ENCODE measurements around the gene B3GALT5. TPM values are rescaled to one million over a fixed set of nuclear protein-coding genes. Genes with fewer than 3 reads are reported as not detected.

The B3GALT5 gene
- total RNA-seq, 2 donors from 2014 or later = 2.5 to 6.1 TPM

- Mint-ChIP-seq H3K27me3 (ENCODE audit: insufficient read depth) (peaks cover 1% of the 10 kb centered on the region), H3K4me3 (no peak overlapping the region), H3K27ac (no peak overlapping the region), H3K9me3 (no peaks in the 10 kb centered on the region), H3K36me3 (ENCODE audit: low read depth) (no peaks in the 10 kb centered on the region), H3K4me1 (peaks cover 3% of the 10 kb centered on the region)
- Histone ChIP-seq H3K27me3 (ENCODE audit: control insufficient read depth, insufficient read depth, low read length, poor library complexity, severe bottlenecking) (no peaks in the 10 kb centered on the region), H3K36me3 (ENCODE audit: control insufficient read depth, insufficient read depth, low read length) (no peaks in the 10 kb centered on the region), H3K4me1 (ENCODE audit: control insufficient read depth, insufficient read depth, low read length) (no peaks in the 10 kb centered on the region), H3K27ac (ENCODE audit: low read depth, low read length) (no peak overlapping the region), H3K9ac (ENCODE audit: extremely low read depth, low read length, poor library complexity, severe bottlenecking) (no peak overlapping the region), H3K4me3 (ENCODE audit: low read length) (no peak overlapping the region), H3K9me3 (ENCODE audit: control insufficient read depth, low read length) (no peaks in the 10 kb centered on the region)
- no peak for DNase-seq
- WGBS, 2 experiments (ENCODE audit: insufficient coverage in 1 of 2, insufficient read length in 1 of 2) = 92 to 95% methylated on average over 7 of the region's 7 CpGs
- TF ChIP-seq CTCF (conservative IDR thresholded peaks at IDR 0.05) = no peak
Measured at GRCh38 chr21:39713905-39714304, 101.2 kb downstream of the B3GALT5 start.

DNA sequence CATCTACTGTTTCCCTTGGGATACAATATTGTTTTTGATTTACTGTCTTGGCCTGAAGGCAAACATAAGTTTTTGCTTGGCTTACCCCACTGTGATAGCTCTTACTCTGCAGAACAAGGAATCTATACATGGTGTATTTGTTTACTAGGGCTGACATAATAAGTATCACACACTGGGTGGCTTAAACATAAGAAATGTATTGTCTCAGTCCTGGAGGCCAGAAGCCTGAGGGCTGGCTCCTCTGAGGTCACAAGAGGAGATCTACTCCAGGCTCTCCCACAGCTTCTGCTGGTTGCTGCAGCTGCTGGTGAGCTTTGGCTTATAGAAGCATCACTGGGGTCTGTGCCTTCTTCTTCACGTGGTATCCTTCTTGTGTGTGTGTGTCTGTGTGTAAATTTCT, 101.6 kb downstream of the B3GALT5 start:
- Histone ChIP-seq H3K9ac (ENCODE audit: extremely low read depth, low read length, poor library complexity, severe bottlenecking) (no peak overlapping the region), H3K36me3 (ENCODE audit: control insufficient read depth, insufficient read depth, low read length) (no peaks in the 10 kb centered on the region), H3K9me3 (ENCODE audit: control insufficient read depth, low read length) (no peaks in the 10 kb centered on the region), H3K27me3 (ENCODE audit: control insufficient read depth, insufficient read depth, low read length, poor library complexity, severe bottlenecking) (no peaks in the 10 kb centered on the region), H3K4me1 (ENCODE audit: control insufficient read depth, insufficient read depth, low read length) (no peaks in the 10 kb centered on the region), H3K4me3 (ENCODE audit: low read length) (no peak overlapping the region), H3K27ac (ENCODE audit: low read depth, low read length) (no peak overlapping the region)
- DNase-seq = no peak
- Mint-ChIP-seq H3K9me3 (no peaks in the 10 kb centered on the region), H3K36me3 (ENCODE audit: low read depth) (no peaks in the 10 kb centered on the region), H3K4me1 (peaks cover under 1% of the 10 kb centered on the region), H3K27ac (no peak overlapping the region), H3K4me3 (no peak overlapping the region), H3K27me3 (ENCODE audit: insufficient read depth) (peaks cover 1% of the 10 kb centered on the region)
- no peak for TF ChIP-seq CTCF (conservative IDR thresholded peaks at IDR 0.05)
- WGBS, 2 experiments (ENCODE audit: insufficient coverage in 1 of 2, insufficient read length in 1 of 2) = 75% methylated on average over 1 of the region's 1 CpG; no CpG with 5 or more reads in 1 of the 2 experiments

GRCh38 chr21:39715804-39716397, 103.2 kb downstream of the B3GALT5 start:
- peak; percentile 88 for TF ChIP-seq CTCF (conservative IDR thresholded peaks at IDR 0.05)
- Mint-ChIP-seq H3K27ac (no peak overlapping the region), H3K4me1 (no peaks in the 10 kb centered on the region), H3K9me3 (no peaks in the 10 kb centered on the region), H3K4me3 (no peak overlapping the region), H3K36me3 (ENCODE audit: low read depth) (no peaks in the 10 kb centered on the region), H3K27me3 (ENCODE audit: insufficient read depth) (peaks cover 1% of the 10 kb centered on the region)
- H3K27me3 ChIP-seq (ENCODE audit: control insufficient read depth, insufficient read depth, low read length, poor library complexity, severe bottlenecking) = no peaks in the 10 kb centered on the region
- no peaks in the 10 kb centered on the region for H3K9me3 ChIP-seq (ENCODE audit: control insufficient read depth, low read length)
- no peak overlapping the region for H3K9ac ChIP-seq (ENCODE audit: extremely low read depth, low read length, poor library complexity, severe bottlenecking)
- no peaks in the 10 kb centered on the region for H3K36me3 ChIP-seq (ENCODE audit: control insufficient read depth, insufficient read depth, low read length)
- WGBS, 2 experiments (ENCODE audit: insufficient coverage in 1 of 2, insufficient read length in 1 of 2) = 47% methylated on average over 9 of the region's 10 CpGs; no CpG with 5 or more reads in 1 of the 2 experiments
- H3K27ac ChIP-seq (ENCODE audit: low read depth, low read length) = no peak overlapping the region
- H3K4me1 ChIP-seq (ENCODE audit: control insufficient read depth, insufficient read depth, low read length) = no peaks in the 10 kb centered on the region
- peak; percentile 76 for DNase-seq
- no peak overlapping the region for H3K4me3 ChIP-seq (ENCODE audit: low read length)

Data from endodermal cell (in vitro differentiated cells).